GM19035 (cell line): ENCODE measurements around the gene ANGEL2.
"Not testable (repeated sequence)": the region's sequence is repeated elsewhere in the genome, so short reads cannot be mapped to it uniquely, and the experiment has no call there.

Source experiments
- ATAC-seq: cut with Tn5 transposase; IDR thresholded peaks from one replicate; pipeline ENCODE4 v1.9.1; 2021; ENCODE audit not compliant: unreplicated experiment

ANGEL2 gene, protein sequence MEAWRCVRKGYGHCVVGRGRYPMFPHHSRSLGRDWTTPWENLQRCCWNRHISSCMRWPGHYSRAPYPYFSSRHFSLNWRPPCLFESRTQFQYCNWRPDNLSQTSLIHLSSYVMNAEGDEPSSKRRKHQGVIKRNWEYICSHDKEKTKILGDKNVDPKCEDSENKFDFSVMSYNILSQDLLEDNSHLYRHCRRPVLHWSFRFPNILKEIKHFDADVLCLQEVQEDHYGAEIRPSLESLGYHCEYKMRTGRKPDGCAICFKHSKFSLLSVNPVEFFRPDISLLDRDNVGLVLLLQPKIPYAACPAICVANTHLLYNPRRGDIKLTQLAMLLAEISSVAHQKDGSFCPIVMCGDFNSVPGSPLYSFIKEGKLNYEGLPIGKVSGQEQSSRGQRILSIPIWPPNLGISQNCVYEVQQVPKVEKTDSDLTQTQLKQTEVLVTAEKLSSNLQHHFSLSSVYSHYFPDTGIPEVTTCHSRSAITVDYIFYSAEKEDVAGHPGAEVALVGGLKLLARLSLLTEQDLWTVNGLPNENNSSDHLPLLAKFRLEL

DNA sequence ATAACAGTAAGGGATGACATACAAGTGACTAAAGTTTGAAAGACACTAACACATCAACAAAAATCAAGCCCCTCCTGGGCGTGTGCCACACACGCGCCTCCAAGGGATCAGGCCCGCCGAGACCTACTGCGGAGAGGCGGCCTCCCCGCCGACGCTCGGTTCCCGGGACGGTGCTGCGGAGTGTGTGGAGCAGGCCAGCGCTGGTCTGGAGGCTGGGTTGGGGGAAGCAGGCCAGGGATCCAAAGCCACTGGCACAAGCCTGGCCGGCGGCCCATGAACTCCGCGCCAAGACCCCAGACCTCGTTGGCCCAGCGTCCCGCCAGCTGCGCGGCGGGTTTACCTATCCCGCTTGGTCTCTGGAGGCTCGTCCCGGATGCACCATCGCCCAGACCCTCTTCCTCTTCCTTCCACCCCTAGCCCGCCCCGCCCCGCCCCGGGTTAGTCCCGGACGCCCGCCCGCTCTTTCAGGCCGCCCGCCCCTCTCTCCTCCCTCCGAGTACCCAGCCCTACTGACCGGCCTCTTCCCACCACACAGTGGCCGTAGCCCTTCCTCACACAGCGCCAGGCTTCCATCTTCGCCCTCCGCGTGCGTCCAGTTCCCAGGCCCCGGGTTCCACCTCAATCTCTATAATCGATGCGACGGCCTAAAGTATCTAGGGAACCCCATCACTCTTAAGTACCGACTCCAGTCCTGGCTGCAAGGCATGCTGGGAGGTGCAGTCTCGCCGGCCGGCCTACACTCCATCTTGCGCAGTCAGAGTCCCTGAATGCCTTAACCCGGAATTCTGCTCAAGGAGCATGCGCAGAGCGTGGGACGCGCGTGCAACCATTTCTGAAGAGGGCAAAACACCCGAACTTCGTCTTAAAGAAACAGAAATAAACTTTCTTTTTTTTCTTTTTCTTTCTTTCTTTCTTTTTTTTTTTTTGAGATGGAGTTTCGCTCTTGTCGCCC is at the start of gene ANGEL2:
Gene ANGEL2, minus strand, starts transcription at position 769 of the 952 bp plus-strand sequence. Its CDS starts 196 bp downstream, at position 573.
- peak; percentile 96 for ATAC-seq

DNA sequence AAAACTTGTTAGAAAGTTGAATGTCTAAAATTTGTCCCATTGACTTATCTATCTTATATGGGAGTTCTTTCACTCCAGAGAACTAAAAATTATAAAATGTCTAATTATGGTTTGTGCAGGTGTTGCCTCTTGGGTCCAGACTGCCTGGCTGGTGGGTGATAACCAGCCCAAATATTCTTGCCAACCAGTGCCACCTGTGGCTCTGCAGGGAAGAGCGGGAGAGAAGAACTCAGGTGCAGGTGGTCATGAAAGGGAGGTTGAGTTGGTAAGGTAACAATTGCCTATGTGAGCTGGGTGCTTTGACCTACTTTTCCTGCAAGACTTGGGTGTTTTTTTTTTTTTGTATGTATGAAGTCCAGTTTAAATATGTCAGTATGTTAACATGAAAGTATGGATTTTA is 45.6 kb upstream of the ANGEL2 start:
- ATAC-seq: no peak

DNA sequence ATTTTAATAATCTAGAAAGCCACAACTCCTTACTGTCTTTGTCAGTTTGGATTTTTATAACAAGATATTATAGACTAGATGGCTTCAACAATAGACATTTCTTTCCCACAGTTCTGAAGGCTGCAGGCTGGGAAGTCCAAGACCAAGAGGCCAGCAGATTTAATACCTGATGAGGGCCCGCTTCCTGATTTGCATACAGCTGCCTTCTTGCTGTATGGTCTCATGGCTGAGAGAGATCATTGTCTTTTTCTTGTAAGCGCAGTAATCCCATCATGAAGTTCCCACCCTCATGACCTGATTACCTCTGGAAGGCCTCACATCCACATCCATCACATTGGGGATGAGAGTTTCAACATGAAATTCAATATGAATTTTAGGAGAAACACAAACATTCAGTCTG is 45.2 kb upstream of the ANGEL2 start:
- ATAC-seq: no peak

DNA sequence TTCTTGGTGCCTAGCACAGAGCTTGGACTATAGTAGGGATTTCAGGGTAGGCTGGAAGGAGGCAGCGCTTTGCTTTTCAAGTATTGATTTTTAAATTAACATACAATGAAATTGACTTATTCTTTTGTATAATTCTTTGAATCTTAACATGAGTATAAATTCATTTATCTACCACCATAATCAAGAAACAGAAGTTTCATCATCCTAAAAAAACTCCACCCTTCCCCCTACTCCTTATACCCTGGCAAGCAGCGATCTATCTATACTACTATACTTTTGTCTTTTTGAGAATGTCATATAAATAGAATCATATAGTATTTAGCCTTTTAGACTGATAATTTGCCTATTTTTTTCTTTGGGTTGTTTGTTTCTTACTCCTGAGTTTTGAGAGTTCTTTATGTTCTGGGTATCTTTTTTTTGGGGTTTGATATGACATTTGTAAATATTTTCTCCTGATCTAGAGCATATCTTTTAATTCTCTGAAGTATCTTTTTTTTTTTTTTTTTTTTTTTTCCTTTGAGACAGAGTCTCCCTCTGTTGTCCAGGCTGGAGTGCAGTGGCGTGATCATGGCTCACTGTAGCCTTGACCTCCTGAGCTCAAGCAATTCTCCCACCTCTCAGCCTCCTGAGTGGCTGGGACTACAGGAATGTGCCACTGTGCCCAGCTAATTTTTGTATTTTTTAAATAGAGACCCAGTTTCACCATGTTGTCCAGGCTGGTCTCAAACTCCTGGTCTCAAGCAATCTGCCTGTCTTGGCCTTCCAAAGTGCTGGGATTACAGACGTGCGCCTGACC is 41.8 kb upstream of the ANGEL2 start:
- ATAC-seq: no peak

DNA sequence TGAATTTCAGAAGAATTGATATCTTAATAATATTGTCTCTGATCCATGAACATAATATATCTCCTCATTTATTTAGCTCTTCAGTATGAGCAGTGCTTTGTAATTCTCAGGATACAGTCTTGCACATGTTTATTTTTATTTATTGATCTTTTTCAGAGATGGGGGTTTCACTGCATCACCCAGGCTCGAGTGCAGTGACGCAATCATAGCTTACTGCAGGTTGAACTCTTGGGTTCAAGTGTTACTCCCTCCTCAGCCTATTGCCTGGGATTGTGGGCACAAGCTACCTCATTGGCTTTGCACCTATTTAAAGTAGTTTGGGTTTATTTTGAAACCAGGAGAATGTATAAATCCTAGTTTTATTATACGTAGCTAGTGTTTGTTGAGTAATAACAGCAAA is 40.1 kb upstream of the ANGEL2 start:
- no peak for ATAC-seq

DNA sequence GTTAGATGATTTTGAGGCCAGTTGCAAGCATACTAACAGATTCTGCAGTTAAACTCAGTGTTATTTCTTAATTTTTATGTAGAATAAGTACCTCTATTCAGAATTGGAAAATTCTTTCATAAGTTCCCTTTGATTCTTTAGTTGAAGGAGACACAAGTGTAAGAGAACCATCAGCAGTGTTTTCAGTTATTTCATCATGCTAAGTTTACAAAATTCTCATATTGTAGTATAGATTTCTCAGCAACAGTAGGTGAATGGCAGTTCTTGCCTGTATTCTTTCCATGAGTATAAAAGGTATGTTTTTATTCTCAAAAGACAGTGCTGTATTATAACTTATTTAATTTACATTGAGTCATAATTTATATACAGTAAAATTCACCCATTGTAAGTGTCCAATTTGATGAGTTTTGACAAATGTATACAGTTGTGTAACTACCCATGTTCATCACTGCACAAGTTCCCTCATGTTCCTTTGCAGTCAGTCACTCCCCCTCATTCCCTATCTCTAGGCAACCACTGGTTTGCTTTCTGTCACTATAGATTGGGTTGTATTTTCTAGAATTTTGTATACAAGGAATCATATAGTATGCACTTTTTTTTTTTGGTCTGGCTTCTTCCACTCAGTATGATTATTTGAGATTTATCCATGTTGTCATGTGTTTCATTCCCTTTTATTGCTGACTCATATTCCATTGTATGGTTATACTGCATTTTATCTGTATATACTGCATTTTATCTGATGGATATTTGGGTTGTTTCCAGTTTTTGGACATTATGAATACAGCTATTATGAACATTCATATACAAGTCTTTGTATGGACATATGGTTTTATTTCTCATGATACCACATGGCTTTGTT is 39.3 kb upstream of the ANGEL2 start:
- no peak for ATAC-seq

DNA sequence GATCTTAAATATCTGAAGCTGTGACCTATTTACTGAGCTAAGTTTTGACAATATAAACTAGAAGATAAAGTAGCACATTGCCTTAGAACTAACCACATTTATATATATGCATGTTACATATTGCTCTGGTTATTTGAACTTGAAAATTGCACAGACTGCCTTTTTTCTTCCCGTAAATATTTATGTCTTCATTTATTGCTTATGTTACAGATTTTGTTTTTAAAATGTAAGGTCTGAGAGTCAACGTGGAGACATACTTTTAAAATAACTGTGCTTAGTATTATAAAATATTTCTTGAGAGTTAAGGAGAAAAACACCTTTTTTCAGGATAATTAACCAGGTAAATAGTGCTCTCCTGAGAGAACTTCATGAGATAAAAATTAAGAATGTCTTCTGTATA is 38.5 kb upstream of the ANGEL2 start:
- ATAC-seq: no peak

DNA sequence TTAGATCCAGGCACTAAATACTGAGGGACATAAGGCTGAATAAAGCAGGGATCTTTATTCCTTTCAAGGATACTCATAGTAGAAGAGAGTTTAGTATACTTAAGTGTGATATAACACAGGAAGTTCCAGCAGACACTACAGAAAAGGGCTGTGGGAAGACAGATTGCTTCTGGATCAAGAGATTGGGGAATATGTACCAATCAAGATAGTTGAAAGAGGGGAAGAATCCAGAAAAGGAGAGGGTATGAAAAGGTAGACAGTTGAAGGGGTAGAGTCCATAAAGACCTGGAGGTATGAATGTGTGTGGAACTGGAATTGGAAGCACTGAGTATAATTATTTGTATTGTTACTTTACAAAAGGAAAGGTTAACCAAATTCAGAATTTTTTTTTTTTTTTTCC is 37.8 kb upstream of the ANGEL2 start:
- ATAC-seq: no peak

DNA sequence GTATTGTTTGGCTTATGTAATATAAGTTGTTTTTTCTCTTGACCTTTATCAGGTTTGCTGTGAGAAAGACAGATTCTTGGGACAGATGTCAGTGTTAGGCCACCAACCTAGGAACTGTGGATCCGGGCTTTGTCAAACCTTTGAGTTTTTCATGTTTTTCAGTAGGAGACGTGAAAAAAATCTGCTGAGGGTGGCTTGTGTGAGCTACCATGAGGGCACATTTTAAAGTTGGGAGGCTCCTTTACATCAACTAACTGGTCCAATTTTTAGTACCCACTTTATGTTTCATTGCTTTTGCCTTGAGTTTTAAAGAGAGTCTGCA is 36.2 kb upstream of the ANGEL2 start:
- no peak for ATAC-seq

DNA sequence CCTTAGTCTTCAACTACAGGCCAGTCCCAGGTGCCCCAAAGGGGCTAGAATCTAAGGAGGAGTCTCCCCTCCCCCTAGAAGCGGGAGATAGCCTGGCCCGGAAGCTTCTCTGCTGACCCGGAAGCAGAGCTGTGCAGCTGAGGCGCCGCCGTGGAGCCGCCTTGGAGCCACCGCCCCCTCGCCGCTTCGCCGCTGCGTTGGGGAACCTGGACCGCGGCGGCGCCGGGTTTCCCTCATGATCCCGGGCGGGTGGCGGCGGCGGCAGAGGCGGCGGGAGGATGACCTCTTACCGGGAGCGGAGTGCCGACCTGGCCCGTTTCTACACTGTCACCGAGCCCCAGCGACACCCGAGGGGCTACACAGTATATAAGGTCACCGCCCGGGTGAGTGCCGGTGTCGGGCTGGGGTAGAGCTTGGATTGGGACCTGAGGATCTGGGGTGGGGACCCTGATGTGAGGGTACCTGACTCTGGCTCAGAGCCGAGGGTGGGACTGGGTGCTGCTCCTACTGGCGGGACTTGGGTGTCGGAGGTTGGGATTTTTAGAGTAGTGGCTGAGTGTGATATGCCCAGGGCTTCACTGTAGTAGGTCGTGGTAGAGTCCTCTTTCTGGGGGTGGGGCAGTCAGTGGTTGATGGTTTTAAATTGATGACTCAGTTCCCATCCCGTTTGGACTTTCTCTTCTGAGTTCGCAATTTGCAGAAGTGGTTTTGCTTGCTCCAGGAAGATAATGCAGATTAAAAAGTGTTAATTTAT is 35.6 kb upstream of the ANGEL2 start, which contains the start of gene RPS6KC1:
Gene RPS6KC1, plus strand, starts transcription at position 115 of the 754 bp plus-strand sequence. Its CDS starts 164 bp downstream, at position 279.
- ATAC-seq: peak; percentile 97

DNA sequence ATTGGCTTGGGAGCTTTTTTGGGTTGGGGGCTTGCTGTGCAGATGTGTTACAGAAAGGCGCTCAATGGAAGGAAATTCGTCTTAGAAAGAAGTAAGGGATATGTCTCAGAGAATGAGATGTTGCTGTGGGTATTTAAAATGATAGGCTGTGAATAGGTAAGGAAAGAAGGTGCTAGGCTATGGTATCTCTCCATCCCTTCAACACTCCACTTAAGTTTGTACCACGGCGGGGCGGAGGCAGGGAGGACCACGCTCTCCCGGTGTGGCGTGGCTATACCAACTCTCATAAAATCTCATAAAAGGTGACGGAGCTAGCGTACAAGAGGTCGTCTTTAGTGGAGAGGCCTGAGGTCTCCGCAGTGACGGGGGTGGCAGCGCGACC is 35.1 kb upstream of the ANGEL2 start:
- peak; percentile 30 for ATAC-seq

DNA sequence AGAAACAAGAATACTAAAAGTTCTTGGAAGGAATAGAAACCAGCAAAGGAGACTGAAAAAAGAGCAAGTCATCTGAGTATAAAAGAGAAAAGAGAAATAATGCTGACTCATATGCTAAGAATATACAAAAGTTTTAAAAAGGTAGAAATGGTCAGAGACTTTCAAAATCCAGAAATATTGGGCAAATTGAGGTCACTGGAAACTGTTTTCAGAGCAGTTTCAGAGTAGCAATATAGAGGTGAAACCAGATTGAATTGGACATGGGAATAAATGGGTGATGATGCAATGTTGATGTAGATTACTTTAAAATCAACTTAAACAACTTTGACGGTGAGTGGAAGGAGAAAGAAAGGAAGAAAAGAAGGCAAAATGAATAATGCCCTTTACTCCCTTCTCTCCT is 33.6 kb upstream of the ANGEL2 start:
- no peak for ATAC-seq

DNA sequence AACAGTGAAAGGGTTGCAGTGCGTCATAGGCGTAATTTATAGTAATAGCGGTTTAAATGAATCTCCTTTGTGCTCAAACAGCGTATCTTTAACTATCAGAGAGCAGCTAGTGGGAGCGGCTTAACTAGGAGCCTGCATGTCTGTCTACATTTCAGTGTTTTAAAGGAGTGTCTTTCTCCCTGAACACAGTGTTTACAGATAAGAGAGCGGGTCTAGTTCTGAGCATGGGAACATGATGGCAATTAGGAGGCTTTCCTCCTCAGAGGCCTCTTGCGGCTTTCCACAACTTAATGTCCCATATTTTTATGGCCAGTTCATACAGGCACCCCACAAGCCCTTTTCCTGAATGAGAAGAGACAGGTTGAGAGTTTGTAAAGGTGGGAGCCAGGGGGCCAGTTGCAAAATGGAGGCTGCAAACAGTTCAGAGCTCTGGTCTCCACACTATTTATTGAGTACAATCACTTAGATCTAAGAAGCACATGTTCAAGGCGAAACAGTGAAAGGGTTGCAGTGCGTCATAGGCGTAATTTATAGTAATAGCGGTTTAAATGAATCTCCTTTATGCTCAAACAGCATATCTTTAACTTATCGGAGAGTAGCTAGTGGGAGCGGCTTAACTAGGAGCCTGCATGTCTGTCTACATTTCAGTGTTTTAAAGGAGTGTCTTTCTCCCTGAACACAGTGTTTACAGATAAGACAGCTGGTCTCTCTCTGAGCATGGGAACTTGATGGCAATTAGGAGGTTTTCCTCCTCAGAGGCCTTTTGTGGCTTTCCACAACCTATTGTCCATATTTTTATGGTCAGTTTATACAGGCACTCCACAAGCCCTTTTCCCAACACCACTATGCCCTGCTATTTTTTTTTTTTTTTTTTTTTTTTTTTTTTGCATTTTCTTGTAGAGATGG is 29.9 kb upstream of the ANGEL2 start:
- ATAC-seq: not testable (repeated sequence)

DNA sequence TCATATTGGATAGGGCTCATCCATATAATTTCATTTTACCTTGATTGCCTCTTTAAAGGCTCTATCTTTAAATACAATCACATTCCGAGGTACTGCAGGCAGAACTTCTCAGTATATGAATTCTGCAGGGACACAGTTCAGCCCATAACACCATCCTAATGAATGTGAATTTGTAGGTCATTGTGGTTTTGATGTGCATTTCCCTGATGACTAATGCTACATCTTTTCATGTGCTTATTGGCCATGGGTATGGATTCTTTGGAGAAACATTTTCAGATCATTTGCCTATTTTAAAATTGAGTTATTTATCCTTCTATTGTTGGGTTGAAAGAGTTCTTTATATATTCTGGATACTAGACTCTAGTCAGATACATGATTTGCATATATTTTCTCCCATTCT is 25.8 kb upstream of the ANGEL2 start:
- no peak for ATAC-seq

DNA sequence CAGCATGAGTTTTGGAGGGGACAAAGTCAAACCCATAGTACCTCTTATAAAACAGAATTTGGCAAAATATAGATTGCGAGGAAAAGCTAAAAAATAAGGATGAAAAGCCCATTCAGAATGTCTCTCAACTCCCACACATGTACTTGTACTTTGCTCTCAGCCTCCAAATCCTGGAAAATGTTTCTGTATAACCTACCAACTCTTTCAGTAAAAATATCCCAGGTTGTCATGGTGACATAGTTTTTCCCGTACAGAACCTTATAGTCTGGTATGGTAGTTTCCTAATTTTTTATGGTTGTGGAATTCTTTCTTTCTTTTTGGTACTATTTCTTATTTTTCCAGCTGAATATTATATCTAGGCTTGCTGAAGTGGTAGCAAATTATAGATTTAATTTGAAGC is 19.9 kb upstream of the ANGEL2 start:
- no peak for ATAC-seq

DNA sequence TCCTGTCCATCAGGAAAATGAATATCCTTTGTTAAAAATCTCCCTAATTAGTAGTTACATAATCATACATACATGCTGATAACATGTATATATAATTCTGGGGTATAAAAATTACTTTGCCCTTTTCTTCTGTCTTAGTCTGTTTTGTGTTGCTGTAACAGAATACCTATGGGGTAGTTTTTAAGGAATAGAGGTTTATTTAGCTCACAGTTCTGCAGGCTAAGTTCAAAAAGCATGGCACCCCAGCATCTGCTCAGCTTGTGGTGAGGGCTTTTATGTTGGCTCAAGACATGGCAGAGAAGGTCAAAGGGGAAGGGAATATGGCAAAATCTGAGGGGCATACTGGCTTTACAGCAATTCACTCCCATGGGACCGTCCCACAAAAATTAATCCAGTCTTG is 19.0 kb upstream of the ANGEL2 start:
- no peak for ATAC-seq

DNA sequence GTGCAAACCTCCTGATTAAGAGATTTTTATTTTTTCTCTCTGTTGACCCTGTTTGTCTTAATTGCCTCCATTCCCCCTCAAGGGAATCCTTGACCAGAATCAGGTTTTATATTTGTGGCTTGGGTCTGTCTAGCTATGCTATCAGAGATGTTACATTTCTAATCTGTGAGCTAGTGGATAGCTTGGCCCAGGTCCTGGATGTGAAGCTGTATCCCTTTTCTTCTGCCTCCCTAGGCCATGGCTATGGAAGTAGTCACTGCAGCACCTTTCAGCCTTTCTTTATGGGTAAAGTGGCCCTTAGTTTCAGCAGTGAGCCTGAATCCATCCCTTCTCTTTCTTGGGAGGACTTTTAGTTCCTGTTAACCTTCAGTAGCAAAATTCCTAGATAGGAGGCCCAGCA is 17.0 kb upstream of the ANGEL2 start:
- ATAC-seq: no peak

DNA sequence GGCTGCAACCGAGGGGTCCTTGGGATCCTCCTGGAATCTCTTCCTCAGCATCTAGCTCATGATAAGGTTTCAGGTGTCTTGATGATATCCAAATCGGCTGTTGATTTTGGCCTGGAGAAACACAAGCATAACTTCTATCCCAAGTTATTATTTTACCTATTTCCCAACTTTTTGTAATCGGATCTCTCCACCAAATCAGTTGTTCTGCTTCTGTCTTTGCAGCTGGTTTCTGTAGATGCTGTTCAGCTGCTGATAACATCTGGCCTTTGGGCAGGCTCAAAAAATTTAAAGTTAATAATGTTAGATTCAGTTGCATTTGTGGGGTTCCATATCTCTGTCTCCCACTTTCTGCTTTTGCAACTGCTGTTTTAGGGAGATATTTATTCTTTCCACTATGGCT is 11.4 kb upstream of the ANGEL2 start:
- ATAC-seq: not testable (repeated sequence)
